OCI-LY7 (cell line): ENCODE results near the gene NBEA. TPM values are rescaled to one million over a fixed set of nuclear protein-coding genes. Genes with fewer than 3 reads are reported as not detected.

Experiments
- BruUV-seq: library from RNA; stranded (reverse); fragments of 400-500 nt; replicated peaks from 2 replicates; lab custom pipeline; 2021; lab: Mats Ljungman, UMichigan
- CTCF ChIA-PET: fragments of 300-600 bp; sonication (Branson Sonifier 250); formaldehyde crosslinking; loops from one replicate; lab custom pipeline; 2022; ENCODE audit warnings: antibody characterized with exemption; ENCODE audit not compliant: unreplicated experiment; lab: Charles Lee
- POLR2A ChIA-PET: fragments of 300-600 bp; sonication (Branson Sonifier 250); formaldehyde crosslinking; loops from one replicate; lab custom pipeline; 2022; ENCODE audit warnings: antibody characterized with exemption; lab: Charles Lee
- DNase-seq: peaks from one replicate; pipeline ENCODE4 v3.0.0-alpha.2; 2015; ENCODE audit warnings: low spot score
- H2AFZ ChIP-seq: fragments of 200-600 bp; sonication (generic), shearing (Covaris generic); 2 replicates; pipeline ENCODE4 v1.6.1; 2014; ENCODE audit warnings: mild to moderate bottlenecking, antibody characterized with exemption, low read length, moderate library complexity
- H3K27ac ChIP-seq: fragments of 200-600 bp; sonication (generic); 2 replicates; pipeline ENCODE4 v1.5.1; 2014; ENCODE audit warnings: mixed run types, low read depth, mild to moderate bottlenecking, moderate library complexity, low read length, inconsistent platforms; ENCODE audit not compliant: poor library complexity, severe bottlenecking
- H3K36me3 ChIP-seq: fragments of 200-600 bp; sonication (generic); 2 replicates; pipeline ENCODE4 v1.6.1; 2014; ENCODE audit warnings: mild to moderate bottlenecking, antibody characterized with exemption, low read length, moderate library complexity, mixed read lengths; ENCODE audit not compliant: insufficient read depth
- H3K4me1 ChIP-seq: fragments of 200-600 bp; sonication (generic); 2 replicates; pipeline ENCODE4 v1.5.1; 2014; ENCODE audit warnings: mild to moderate bottlenecking, low read length; ENCODE audit not compliant: insufficient read depth, poor library complexity, severe bottlenecking
- H3K4me2 ChIP-seq: fragments of 200-600 bp; sonication (generic); 2 replicates; pipeline ENCODE4 v1.6.1; 2014; ENCODE audit warnings: mild to moderate bottlenecking, low read length
- H3K4me3 ChIP-seq: fragments of 200-600 bp; sonication (generic); 2 replicates; pipeline ENCODE4 v1.5.1; 2014; ENCODE audit warnings: mild to moderate bottlenecking, low read depth, low read length; ENCODE audit not compliant: poor library complexity, severe bottlenecking
- H3K79me2 ChIP-seq: fragments of 200-600 bp; sonication (generic); 2 replicates; pipeline ENCODE4 v1.6.1; 2016; ENCODE audit warnings: low read depth, mild to moderate bottlenecking, low read length, moderate library complexity, mixed read lengths; ENCODE audit not compliant: insufficient read depth
- H3K9me2 ChIP-seq: fragments of 200-600 bp; sonication (generic); 2 replicates; pipeline ENCODE4 v1.6.1; 2016; ENCODE audit warnings: mild to moderate bottlenecking, low read length, mixed read lengths; ENCODE audit not compliant: insufficient read depth
- H3K9me3 ChIP-seq: fragments of 200-600 bp; sonication (generic); 2 replicates; pipeline ENCODE4 v1.6.1; 2014; ENCODE audit warnings: mild to moderate bottlenecking, mixed run types, low read length, mixed read lengths
- H4K20me1 ChIP-seq: fragments of 200-600 bp; sonication (generic); 2 replicates; pipeline ENCODE4 v1.6.1; 2014; ENCODE audit warnings: mild to moderate bottlenecking, antibody characterized with exemption, low read length, moderate library complexity, mixed read lengths; ENCODE audit not compliant: insufficient read depth
- EZH2phosphoT487 ChIP-seq: fragments of 200-600 bp; sonication (generic); IDR thresholded peaks from 2 replicates; pipeline ENCODE4 v1.6.1; 2018; ENCODE audit warnings: low read depth, borderline replicate concordance, mild to moderate bottlenecking, mixed run types, antibody characterized with exemption, low read length, moderate library complexity, mixed read lengths
- intact Hi-C: fragments of 100-400 bp; cut with micrococcal nuclease; formaldehyde crosslinking; loops from one replicate; pipeline ENCODE4 v1.10.0; 2022; ENCODE audit not compliant: unreplicated experiment
- total RNA-seq, 2 experiments: library from RNA; depleted of rRNA in 1 of 2; stranded (reverse); fragments of >200 nt in 1 of 2; shearing (Covaris generic) in 1 of 2; gene quantifications; 2 replicates each; pipeline ENCODE4 v1.2.3, GENCODE V29; 2014 to 2022
- TF ChIP-seq, protein P1 (sequence below): fragments of 200-600 bp; sonication (generic); conservative IDR thresholded peaks from 2 replicates; pipeline ENCODE4 v1.5.1; 2014; ENCODE audit warnings: mild to moderate bottlenecking, antibody characterized with exemption, low read length, moderate library complexity, mixed read lengths

The NBEA gene
- total RNA-seq, 2 experiments from 2014 or later = 3.6 to 11.0 TPM

- Histone ChIP-seq H2AFZ (no peak overlapping the region), H3K9me2 (no peaks in the 10 kb centered on the region), H3K4me1 (no peaks in the 10 kb centered on the region), H4K20me1 (no peaks in the 10 kb centered on the region), H3K4me2 (no peak overlapping the region), H3K9me3 (peaks cover 4% of the 10 kb centered on the region; the same call in 1 of the 2 replicates), H3K4me3 (no peak overlapping the region), H3K27ac (no peak overlapping the region), H3K79me2 (no peaks in the 10 kb centered on the region), H3K36me3 (no peaks in the 10 kb centered on the region)
- no peak for DNase-seq
- BruUV-seq = no TSS peak
- no peak for TF ChIP-seq EZH2phosphoT487
- TF ChIP-seq, protein P1, sequence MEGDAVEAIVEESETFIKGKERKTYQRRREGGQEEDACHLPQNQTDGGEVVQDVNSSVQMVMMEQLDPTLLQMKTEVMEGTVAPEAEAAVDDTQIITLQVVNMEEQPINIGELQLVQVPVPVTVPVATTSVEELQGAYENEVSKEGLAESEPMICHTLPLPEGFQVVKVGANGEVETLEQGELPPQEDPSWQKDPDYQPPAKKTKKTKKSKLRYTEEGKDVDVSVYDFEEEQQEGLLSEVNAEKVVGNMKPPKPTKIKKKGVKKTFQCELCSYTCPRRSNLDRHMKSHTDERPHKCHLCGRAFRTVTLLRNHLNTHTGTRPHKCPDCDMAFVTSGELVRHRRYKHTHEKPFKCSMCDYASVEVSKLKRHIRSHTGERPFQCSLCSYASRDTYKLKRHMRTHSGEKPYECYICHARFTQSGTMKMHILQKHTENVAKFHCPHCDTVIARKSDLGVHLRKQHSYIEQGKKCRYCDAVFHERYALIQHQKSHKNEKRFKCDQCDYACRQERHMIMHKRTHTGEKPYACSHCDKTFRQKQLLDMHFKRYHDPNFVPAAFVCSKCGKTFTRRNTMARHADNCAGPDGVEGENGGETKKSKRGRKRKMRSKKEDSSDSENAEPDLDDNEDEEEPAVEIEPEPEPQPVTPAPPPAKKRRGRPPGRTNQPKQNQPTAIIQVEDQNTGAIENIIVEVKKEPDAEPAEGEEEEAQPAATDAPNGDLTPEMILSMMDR = no peak
- ChIA-PET CTCF (no interaction called here), POLR2A (interaction anchor here (0.6 to 1.1 kb wide), 2 partner anchors 9 to 10 kb away, joined by 3 to 4 read pairs; no protein-coding TSS in a partner anchor)
- intact Hi-C loops = no loop called here
These were observed 46.3 kb downstream of the NBEA start for GRCh38 chr13:34988330-34988791.

- BruUV-seq = no TSS peak
- intact Hi-C loops = no loop called here
These were observed 48.5 kb downstream of the NBEA start for GRCh38 chr13:34990399-34991214.

More at GRCh38 chr13:34990399-34991214, 48.5 kb downstream of the NBEA start:
- H3K4me3 ChIP-seq = no peak overlapping the region
- no peak overlapping the region for H3K27ac ChIP-seq
- no peaks in the 10 kb centered on the region for H3K79me2 ChIP-seq
- no peaks in the 10 kb centered on the region for H3K36me3 ChIP-seq
- H3K4me2 ChIP-seq = no peak overlapping the region
- peaks cover 4% of the 10 kb centered on the region; the same call in 1 of the 2 replicates for H3K9me3 ChIP-seq
- ChIA-PET CTCF (no interaction called here), POLR2A (no interaction called here)
- H3K4me1 ChIP-seq = no peaks in the 10 kb centered on the region
- no peaks in the 10 kb centered on the region for H4K20me1 ChIP-seq
- TF ChIP-seq EZH2phosphoT487 = no peak
- TF ChIP-seq, protein P1 = no peak
- no peak for DNase-seq
- no peaks in the 10 kb centered on the region for H3K9me2 ChIP-seq
- H2AFZ ChIP-seq = no peak overlapping the region
